IPS DF 4.7 (cell line): ENCODE measurements around the gene TMSB4X.
"Not testable (repeated sequence)": the region's sequence is repeated elsewhere in the genome, so short reads cannot be mapped to it uniquely, and the experiment has no call there.

Experiments used
- DNase-seq: peaks from one replicate; pipeline ENCODE4 v3.0.0-alpha.2; 2013; ENCODE audit warnings: low spot score; ENCODE audit errors: extremely low read depth

The TMSB4X gene

GRCh38 chrX:12974796-12975669 lies at the start of gene TMSB4X:
Gene TMSB4X, plus strand, starts transcription at chrX:12975110.
- no peak for DNase-seq

DNA sequence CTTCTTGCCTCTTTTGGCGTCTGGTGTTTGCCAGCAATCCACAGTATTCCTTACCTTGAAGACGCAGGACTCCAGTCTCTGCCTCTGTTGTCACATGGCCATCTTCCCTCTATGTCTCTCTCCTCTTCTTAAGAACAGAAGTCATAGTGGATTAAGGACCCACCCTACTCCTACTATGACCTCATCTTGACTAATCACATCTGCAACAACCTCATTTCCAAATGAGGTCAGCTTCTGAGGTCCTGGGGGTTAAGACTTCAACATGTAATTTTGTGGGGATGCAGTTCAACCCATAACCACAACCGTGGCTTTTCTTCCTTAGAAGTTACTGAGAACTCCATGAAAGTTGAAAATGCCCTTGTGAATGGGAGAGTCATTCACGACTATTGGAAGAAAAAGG lies 45.2 kb upstream of the TMSB4X start:
- no peak for DNase-seq

DNA sequence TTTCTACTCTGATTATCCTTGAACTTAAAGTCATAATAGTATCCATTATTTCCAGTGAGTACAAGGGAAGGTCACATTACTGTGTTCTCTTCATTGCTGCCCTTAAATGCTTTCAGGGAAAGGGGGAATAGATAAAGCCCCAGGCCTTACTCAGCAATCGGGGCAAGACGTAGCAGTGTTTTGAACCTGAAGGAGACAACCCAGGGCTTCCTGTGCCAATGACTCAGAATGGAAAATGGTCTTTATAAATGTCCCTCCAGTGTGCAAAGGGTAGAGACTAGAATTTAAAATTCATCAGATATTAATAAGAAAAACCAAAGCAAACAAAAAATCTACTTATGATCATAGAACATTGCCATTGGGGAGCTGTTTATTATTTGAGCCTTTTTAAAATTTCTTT lies 44.8 kb upstream of the TMSB4X start:
- no peak for DNase-seq

- DNase-seq = no peak
Observed at GRCh38 chrX:12932244-12932643, 42.7 kb upstream of the TMSB4X start.

- DNase-seq = no peak
Observed at GRCh38 chrX:12934850-12935249, 40.1 kb upstream of the TMSB4X start.

GRCh38 chrX:12936947-12937346 lies 38.0 kb upstream of the TMSB4X start:
- DNase-seq = no peak

GRCh38 chrX:12940471-12940870 lies 34.4 kb upstream of the TMSB4X start:
- DNase-seq = not testable (repeated sequence)

DNA sequence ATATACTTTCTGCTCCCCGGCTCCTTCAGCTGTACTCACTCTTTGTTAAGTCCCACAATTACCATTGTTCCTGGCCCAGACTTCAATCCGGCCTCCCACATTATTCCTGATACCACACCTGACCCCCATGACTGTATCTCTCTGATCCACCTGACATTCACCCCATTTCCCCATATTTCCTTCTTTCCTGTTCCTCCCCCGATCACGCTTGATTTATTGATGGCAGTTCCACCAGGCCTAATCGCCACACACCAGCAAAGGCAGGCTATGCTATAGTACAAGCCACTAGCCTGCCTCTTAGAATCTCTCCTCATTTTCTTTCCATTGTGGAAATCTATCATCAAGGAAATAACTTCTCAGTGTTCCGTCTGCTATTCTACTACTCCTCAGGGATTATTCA lies 31.3 kb upstream of the TMSB4X start:
- not testable (repeated sequence) for DNase-seq

- not testable (repeated sequence) for DNase-seq
Observed at GRCh38 chrX:12944452-12944851, 30.5 kb upstream of the TMSB4X start.

DNA sequence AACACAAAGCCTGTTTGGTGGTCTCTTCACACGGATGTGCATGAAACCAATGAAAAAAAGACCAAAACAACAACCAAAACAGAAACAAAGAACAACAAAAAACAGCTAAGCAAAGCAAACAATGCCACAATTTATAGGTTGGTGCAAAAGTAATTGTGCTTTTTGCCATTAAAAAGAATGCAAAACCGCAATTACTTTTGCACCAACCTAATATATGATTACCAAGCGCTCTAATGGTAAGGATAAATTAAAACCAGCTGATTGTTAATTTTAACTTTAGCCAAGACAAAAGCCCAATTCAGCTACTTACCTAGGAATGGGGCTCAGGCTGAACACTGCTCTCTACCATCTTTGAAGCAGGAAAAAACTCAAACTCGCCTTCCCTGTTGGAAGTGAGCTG lies 29.4 kb upstream of the TMSB4X start:
- DNase-seq = no peak

- DNase-seq = no peak
Observed at GRCh38 chrX:12946406-12946805, 28.5 kb upstream of the TMSB4X start.

- no peak for DNase-seq
Observed at GRCh38 chrX:12946838-12947544, 27.9 kb upstream of the TMSB4X start.

- DNase-seq = no peak
Observed at GRCh38 chrX:12947545-12948235, 27.2 kb upstream of the TMSB4X start.

DNA sequence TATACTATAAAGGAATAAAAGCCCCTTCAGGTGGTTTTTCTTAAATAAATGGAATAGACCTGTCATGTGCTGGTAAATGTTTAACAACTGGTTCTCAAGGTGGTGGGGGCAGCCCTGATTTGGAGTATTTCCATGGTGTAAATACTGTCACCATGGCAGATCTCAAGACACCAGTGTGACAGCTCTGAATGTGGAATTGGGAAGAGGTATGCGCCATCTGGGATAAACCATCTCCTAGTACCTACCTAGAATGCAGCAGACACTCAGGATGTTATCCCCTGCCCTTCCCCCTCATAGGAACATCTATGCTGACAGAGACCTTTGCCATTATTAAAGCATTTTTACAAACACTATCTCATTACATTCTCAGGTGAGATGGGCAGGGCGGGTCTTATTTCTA lies 26.4 kb upstream of the TMSB4X start:
- DNase-seq = no peak

- no peak for DNase-seq
Observed at GRCh38 chrX:12949205-12949926, 25.5 kb upstream of the TMSB4X start.

DNA sequence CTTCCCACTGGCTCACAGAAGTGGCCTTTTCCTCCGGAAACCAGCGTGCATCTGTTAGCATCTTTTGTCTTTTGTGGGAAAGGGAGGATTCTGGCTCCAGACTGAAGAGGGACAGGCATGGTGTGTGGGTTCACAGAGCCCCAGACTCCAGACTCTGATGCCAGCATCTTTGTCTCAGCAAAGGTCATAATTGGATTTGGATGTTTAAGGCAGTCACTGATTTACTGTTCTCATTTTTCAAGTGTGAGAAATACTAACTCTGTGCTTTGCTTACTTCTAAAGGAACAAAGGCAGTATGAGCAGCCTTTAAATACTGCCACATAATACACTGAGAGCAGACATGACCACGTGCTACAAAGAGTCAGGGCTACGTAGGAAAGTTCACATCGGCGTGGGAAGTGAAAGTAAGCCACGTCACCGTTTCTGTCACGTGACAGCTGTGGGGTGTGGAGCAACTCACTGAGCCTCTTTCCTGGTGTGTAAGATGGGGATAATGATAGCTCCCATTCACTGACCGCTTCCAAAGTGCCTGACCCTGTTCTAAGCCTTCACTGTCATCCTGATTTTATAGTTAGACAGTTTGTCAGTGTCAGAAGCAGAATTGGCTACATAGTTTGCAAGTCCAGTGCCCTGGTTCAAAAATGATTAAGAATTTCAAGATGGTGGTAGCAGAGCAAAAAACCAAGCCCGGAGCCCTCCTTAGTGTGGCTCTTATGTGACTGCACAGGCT lies 24.8 kb upstream of the TMSB4X start:
- DNase-seq = no peak

- no peak for DNase-seq
Observed at GRCh38 chrX:12950851-12951594, 23.9 kb upstream of the TMSB4X start.

- DNase-seq = no peak
Observed at GRCh38 chrX:12951595-12951975, 23.3 kb upstream of the TMSB4X start.

DNA sequence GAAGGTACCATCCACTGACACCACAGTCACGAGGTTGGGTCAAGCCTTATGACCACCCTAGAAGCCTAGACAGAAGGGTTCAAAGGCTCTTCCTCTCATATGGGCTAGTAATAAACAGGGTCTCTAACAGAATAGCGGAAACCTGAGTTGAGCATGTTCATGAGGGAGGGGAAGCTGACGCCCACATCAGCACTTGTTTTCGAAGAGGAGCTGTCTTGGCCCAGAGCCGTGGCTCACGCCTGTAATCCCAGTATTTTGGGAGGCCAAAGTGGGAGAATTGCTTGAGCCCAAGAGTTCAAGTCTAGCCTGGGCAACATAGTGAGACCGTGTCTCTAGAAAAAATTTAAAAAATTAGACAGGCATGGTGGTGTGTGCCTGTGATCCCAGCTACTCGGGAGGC lies 21.5 kb upstream of the TMSB4X start:
- no peak for DNase-seq

DNA sequence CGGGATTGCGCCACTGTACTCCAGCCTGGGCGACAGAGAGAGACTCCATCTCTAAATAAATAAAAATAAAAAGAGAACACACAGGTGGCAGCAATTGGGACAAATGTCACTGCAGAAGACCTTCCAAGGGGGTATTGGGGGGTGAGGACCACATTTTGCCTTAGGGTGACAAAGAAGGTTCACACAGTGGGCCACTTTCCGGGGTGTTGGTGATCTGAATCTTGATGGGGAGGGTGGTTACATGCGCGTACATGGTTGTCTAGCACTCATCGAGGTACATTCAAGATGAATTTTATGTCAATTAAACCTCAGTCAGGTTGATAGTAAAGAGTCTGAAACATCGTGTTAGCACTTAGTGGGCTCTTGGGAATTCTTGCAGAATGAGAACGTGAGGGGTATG lies 20.5 kb upstream of the TMSB4X start:
- DNase-seq = no peak
